Caco-2 (cell line): Measurements from ENCODE around the gene IPO13. TPM values are rescaled to one million over a fixed set of nuclear protein-coding genes. Genes with fewer than 3 reads are reported as not detected.

ENCODE experiments used
- BruUV-seq: library from RNA; stranded (reverse); fragments of 400-500 nt; replicated peaks from 2 replicates; lab custom pipeline; 2021; lab: Mats Ljungman, UMichigan
- CTCF ChIA-PET: fragments of 300-600 bp; sonication (Branson Sonifier 250); formaldehyde crosslinking; loops from one replicate; lab custom pipeline; 2022; ENCODE audit warnings: antibody characterized with exemption; lab: Charles Lee
- POLR2A ChIA-PET: fragments of 300-600 bp; sonication (Branson Sonifier 250); formaldehyde crosslinking; loops from one replicate; lab custom pipeline; 2022; ENCODE audit warnings: antibody characterized with exemption; lab: Charles Lee
- DNase-seq, 2 experiments: peaks; one replicate each; pipeline versions ENCODE4 v3.0.0 to v3.0.0-alpha.2; 2020 to 2022
- H3K27me3 ChIP-seq: replicated peaks from 2 replicates; pipeline ENCODE4 v1.6.0; 2011; ENCODE audit warnings: low read length; ENCODE audit not compliant: control insufficient read depth, insufficient read depth
- H3K36me3 ChIP-seq: 2 replicates; pipeline ENCODE4 v1.5.1; 2011; ENCODE audit warnings: low read length; ENCODE audit not compliant: control insufficient read depth, insufficient read depth
- H3K4me1 ChIP-seq: fragments of 250-450 bp; sonication (Bioruptor Pico); 2 replicates; pipeline ENCODE4 v1.5.1; 2020; ENCODE audit warnings: mild to moderate bottlenecking
- H3K4me3 ChIP-seq: 2 replicates; pipeline ENCODE4 v1.5.1; 2011; ENCODE audit warnings: low read depth, mild to moderate bottlenecking, control low read depth, low read length
- H3K9me3 ChIP-seq: fragments of 250-450 bp; sonication (Bioruptor Pico); 2 replicates; pipeline ENCODE4 v1.5.1; 2020; ENCODE audit warnings: mild to moderate bottlenecking, moderate library complexity
- H3K27ac Mint-ChIP-seq: one replicate; pipeline ENCODE4 v1.8.0; 2022; ENCODE audit warnings: mixed read lengths; ENCODE audit not compliant: unreplicated experiment
- H3K27me3 Mint-ChIP-seq: one replicate; pipeline ENCODE4 v1.8.0; 2022; ENCODE audit warnings: mixed read lengths; ENCODE audit not compliant: insufficient read depth, unreplicated experiment
- H3K36me3 Mint-ChIP-seq: one replicate; pipeline ENCODE4 v1.8.0; 2022; ENCODE audit warnings: mild to moderate bottlenecking, mixed read lengths; ENCODE audit not compliant: insufficient read depth, unreplicated experiment
- H3K4me1 Mint-ChIP-seq: one replicate; pipeline ENCODE4 v1.8.0; 2022; ENCODE audit warnings: low read depth, mixed read lengths; ENCODE audit not compliant: unreplicated experiment
- H3K4me3 Mint-ChIP-seq: one replicate; pipeline ENCODE4 v1.8.0; 2022; ENCODE audit warnings: mild to moderate bottlenecking, moderate library complexity, mixed read lengths; ENCODE audit not compliant: unreplicated experiment
- H3K9me3 Mint-ChIP-seq: one replicate; pipeline ENCODE4 v1.8.0; 2022; ENCODE audit warnings: mixed read lengths; ENCODE audit not compliant: unreplicated experiment
- intact Hi-C: fragments of 100-400 bp; cut with micrococcal nuclease; formaldehyde crosslinking; loops from one replicate; pipeline ENCODE4 v1.10.0; 2022; ENCODE audit not compliant: unreplicated experiment
- total RNA-seq: library from RNA; stranded (reverse); gene quantifications from 2 replicates; pipeline ENCODE4 v1.2.3, GENCODE V29; 2022
- TF ChIP-seq, protein P1 (sequence below), 2 experiments: fragments of 200-600 bp in 1 of 2; IDR thresholded peaks; 1 replicate in 1 of 2; 2 replicates in 1 of 2; pipeline versions ENCODE4 v1.5.1 to v1.8.0; 2011 to 2022; ENCODE audit warnings: antibody characterized with exemption in 1 of 2, control low read depth in 1 of 2, inconsistent platforms in 1 of 2, low read depth in 1 of 2, low read length in 1 of 2, mild to moderate bottlenecking in 1 of 2, moderate library complexity in 1 of 2; ENCODE audit not compliant: insufficient read depth in 1 of 2, severe bottlenecking in 1 of 2, unreplicated experiment in 1 of 2

IPO13 gene
- total RNA-seq, 1 experiment from 2014 or later, result 14.1 TPM

DNA sequence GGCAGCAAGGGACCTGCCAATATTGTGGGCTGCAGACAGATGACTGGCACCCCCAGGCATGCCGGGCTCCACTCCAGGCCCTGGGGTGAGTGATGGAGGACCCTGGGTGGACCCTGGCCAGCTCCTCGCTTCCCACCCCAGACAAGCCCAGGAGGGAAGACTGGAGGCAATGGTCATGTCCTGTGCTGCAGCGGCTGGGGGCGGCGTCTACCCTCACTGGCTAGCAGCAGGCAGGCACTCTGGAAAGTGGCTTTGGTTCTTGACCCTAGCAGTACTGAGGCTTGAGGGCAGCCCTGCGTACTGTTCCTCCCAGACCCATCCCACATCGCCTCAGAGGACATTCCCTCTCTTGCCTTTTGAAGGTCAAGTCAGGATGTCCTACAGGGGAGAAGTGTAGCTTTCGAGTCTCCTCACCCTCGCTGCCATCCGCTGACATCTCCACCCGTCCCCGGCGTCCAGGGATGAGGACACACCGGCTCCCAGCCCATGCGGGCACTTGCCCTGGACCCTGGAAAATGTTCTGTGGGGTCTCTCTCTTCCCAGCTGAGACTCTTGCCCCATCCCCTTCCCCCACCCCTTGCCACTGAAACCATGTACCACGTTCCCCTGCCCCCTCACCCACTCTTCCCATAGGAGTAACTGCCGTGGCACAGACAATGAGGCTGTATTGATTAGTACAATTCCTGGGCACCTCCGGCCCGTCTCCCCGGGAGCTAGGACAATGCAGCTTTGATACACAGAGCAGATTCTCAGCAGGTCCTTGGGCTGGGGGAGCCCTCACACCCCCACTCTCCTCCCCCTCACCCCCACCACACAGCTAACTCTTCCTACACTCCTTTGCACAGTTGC lies 69.5 kb downstream of the IPO13 start:
- Mint-ChIP-seq H3K4me1 (no peaks in the 10 kb centered on the region), H3K9me3 (no peaks in the 10 kb centered on the region), H3K27me3 (no peaks in the 10 kb centered on the region), H3K36me3 (peaks cover 8% of the 10 kb centered on the region), H3K4me3 (no peak overlapping the region), H3K27ac (no peak overlapping the region)
- no TSS peak for BruUV-seq
- ChIA-PET POLR2A (interaction anchor here (0.6 kb wide), 1 partner anchor 14 kb away, joined by 3 read pairs; no protein-coding TSS in a partner anchor), CTCF (no interaction called here)
- H3K27me3 ChIP-seq, result no peaks in the 10 kb centered on the region
- intact Hi-C loops, result no loop called here
- TF ChIP-seq, protein P1, sequence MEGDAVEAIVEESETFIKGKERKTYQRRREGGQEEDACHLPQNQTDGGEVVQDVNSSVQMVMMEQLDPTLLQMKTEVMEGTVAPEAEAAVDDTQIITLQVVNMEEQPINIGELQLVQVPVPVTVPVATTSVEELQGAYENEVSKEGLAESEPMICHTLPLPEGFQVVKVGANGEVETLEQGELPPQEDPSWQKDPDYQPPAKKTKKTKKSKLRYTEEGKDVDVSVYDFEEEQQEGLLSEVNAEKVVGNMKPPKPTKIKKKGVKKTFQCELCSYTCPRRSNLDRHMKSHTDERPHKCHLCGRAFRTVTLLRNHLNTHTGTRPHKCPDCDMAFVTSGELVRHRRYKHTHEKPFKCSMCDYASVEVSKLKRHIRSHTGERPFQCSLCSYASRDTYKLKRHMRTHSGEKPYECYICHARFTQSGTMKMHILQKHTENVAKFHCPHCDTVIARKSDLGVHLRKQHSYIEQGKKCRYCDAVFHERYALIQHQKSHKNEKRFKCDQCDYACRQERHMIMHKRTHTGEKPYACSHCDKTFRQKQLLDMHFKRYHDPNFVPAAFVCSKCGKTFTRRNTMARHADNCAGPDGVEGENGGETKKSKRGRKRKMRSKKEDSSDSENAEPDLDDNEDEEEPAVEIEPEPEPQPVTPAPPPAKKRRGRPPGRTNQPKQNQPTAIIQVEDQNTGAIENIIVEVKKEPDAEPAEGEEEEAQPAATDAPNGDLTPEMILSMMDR (IDR thresholded peaks at IDR 0.05; ENCODE audit: insufficient read depth in 1 of 2, low read depth in 1 of 2, low read length in 1 of 2, severe bottlenecking in 1 of 2, unreplicated experiment in 1 of 2), result no peak
- no peaks in the 10 kb centered on the region for H3K4me1 ChIP-seq
- H3K36me3 ChIP-seq, result no peaks in the 10 kb centered on the region
- no peak for DNase-seq
- H3K9me3 ChIP-seq, result no peaks in the 10 kb centered on the region
- H3K4me3 ChIP-seq, result no peak overlapping the region

DNA sequence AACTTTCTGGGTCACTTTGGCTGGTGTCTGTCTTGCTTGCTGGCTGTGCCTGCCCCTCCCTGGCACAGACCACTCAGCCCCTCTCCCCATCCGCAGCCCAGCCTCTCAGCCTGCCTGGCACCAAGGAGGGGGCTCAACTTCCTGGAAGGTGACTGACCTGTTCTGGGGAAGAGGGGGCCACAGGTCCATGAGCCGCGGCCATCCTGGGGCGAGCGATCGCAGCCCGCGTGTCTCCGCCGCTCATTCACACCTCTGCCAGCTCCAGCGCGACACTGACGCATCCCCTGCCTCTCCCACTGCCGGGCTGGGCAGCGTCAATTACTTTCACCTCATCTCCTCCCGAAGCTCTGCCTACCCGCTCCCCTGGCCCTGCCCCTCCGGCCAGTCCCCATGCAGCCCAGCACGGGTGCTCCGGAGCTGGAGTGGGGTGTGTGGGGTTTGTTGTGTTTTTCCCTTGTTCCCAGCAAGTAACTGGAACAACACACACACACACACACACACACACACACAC lies 70.2 kb downstream of the IPO13 start:
- H3K36me3 ChIP-seq, result no peaks in the 10 kb centered on the region
- TF ChIP-seq, protein P1 (IDR thresholded peaks at IDR 0.05; ENCODE audit: insufficient read depth in 1 of 2, low read depth in 1 of 2, low read length in 1 of 2, severe bottlenecking in 1 of 2, unreplicated experiment in 1 of 2), result no peak
- Mint-ChIP-seq H3K4me1 (no peaks in the 10 kb centered on the region), H3K27me3 (no peaks in the 10 kb centered on the region), H3K36me3 (peaks cover 8% of the 10 kb centered on the region), H3K27ac (no peak overlapping the region), H3K9me3 (no peaks in the 10 kb centered on the region), H3K4me3 (no peak overlapping the region)
- no peaks in the 10 kb centered on the region for H3K9me3 ChIP-seq
- intact Hi-C loops, result no loop called here
- no peak overlapping the region for H3K4me3 ChIP-seq
- POLR2A ChIA-PET, result interaction anchor here (0.6 kb wide), 1 partner anchor 14 kb away, joined by 3 read pairs; no protein-coding TSS in a partner anchor
- BruUV-seq, result no TSS peak
- CTCF ChIA-PET, result no interaction called here
- H3K27me3 ChIP-seq, result no peaks in the 10 kb centered on the region
- no peaks in the 10 kb centered on the region for H3K4me1 ChIP-seq
- no peak for DNase-seq

Other genes with a start within 250 kb of the IPO13 start
- gene ST3GAL3, start 239.4 kb upstream of the IPO13 start, total RNA-seq, result 5.4 and 5.6 TPM in 2 replicates
- gene ARTN, start 13.1 kb upstream of the IPO13 start, total RNA-seq, result 0.26 TPM in 1 of 2 replicates, not detected in the other
- gene DPH2, start 23.1 kb downstream of the IPO13 start, total RNA-seq, result 29.0 and 29.5 TPM in 2 replicates
- 89.9 and 91.2 TPM in 2 replicates for gene ATP6V0B, start 28.0 kb downstream of the IPO13 start, total RNA-seq
- gene B4GALT2, start 32.3 kb downstream of the IPO13 start, total RNA-seq, result 28.6 and 31.5 TPM in 2 replicates
- gene CCDC24, start 44.6 kb downstream of the IPO13 start, total RNA-seq, result 5.1 and 5.2 TPM in 2 replicates
- 35.9 and 45.0 TPM in 2 replicates for gene SLC6A9, start 84.5 kb downstream of the IPO13 start, total RNA-seq
- not detected in 2 replicates for gene KLF17, start 171.9 kb downstream of the IPO13 start, total RNA-seq
- gene KLF18, start 194.7 kb downstream of the IPO13 start, total RNA-seq, result not detected in 2 replicates